Sigmoid colon (tissue), 4 donors: ENCODE data around the gene SLC44A1.

Experiments used
- CTCF ChIP-seq, 4 experiments: fragments of 450-650 bp in 3 of 4; fragments of 200-600 bp in 1 of 4; IDR thresholded peaks; one replicate each; pipeline ENCODE4 v1.5.1; 2016 to 2019; ENCODE audit warnings: antibody characterized with exemption in 4 of 4, mild to moderate bottlenecking in 3 of 4, moderate library complexity in 2 of 4
- EP300 ChIP-seq, 4 donors: sonication (generic); formaldehyde crosslinking; IDR thresholded peaks; one replicate each; pipeline ENCODE4 v1.6.1; 2017; ENCODE audit warnings: antibody characterized with exemption in 4 of 4
- POLR2A ChIP-seq, 2 donors: fragments of 450-650 bp; IDR thresholded peaks; one replicate each; pipeline ENCODE4 v1.6.1; 2016; ENCODE audit warnings: antibody characterized with exemption in 2 of 2, mild to moderate bottlenecking in 2 of 2, moderate library complexity in 2 of 2
- POLR2AphosphoS5 ChIP-seq, 4 donors: sonication (generic); formaldehyde crosslinking; IDR thresholded peaks; one replicate each; pipeline ENCODE4 v1.6.1; 2017; ENCODE audit warnings: antibody characterized with exemption in 4 of 4

DNA sequence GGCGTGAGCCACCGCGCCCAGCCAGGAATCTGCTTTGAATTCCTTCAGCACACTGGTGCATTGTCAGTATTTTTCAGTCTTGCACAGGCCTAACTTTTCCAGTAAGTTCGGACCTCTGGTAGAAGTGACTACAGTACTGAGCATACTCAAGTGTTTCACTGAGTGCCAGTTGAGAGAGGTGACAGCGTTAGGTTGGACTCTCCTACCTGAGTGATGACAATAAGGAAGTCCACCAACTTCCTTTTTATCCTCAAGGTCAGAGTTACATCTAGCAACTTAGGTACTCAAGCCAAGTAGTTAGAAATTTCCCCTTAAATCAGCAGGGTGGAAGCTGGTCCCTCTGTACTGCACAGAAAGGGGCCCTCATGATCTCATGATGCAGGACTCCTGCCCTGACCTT lies 177.4 kb downstream of the SLC44A1 start:
- no peak for TF ChIP-seq CTCF (IDR thresholded peaks at IDR 0.05)
- no peak for TF ChIP-seq POLR2A (IDR thresholded peaks at IDR 0.05)
- no peak for TF ChIP-seq POLR2AphosphoS5 (IDR thresholded peaks at IDR 0.05)
- no peak for TF ChIP-seq EP300 (IDR thresholded peaks at IDR 0.05)
